Stimulated activated naive B cell treated with anti-CD40 and anti-IgM and Interleukin-4, amounts not matched to agents 10 μg/mL and 1 μg/mL and 100 μg/mL, for 72 hours (primary cell): ENCODE results near the gene MTFR2.
A peak's percentile ranks its signal among the peaks of the same experiment; 100 is the strongest.
"Not testable (repeated sequence)": the region's sequence is repeated elsewhere in the genome, so short reads cannot be mapped to it uniquely, and the experiment has no call there.

ENCODE experiments used
- ATAC-seq, 2 donors: fragments of 150-1000 bp; cut with Tn5 transposase; replicated peaks; 2 replicates each; pipeline ENCODE4 v1.10.0; 2021; ENCODE audit warnings: moderate library complexity in 1 of 2
- DNase-seq: peaks from one replicate; pipeline ENCODE4 v3.0.0; 2021
- H3K27ac Mint-ChIP-seq: one replicate; pipeline ENCODE4 v1.8.0; 2022; ENCODE audit warnings: mild to moderate bottlenecking, mixed read lengths
- H3K27me3 Mint-ChIP-seq, 2 donors: one replicate each; pipeline ENCODE4 v1.8.0; 2022; ENCODE audit warnings: mixed read lengths in 2 of 2
- H3K36me3 Mint-ChIP-seq, 2 donors: one replicate each; pipeline ENCODE4 v1.8.0; 2022; ENCODE audit warnings: mixed read lengths in 2 of 2, mild to moderate bottlenecking in 1 of 2
- H3K4me1 Mint-ChIP-seq, 2 donors: one replicate each; pipeline ENCODE4 v1.8.0; 2022; ENCODE audit warnings: mixed read lengths in 2 of 2, mild to moderate bottlenecking in 1 of 2
- H3K4me3 Mint-ChIP-seq, 2 donors: one replicate each; pipeline ENCODE4 v1.8.0; 2022; ENCODE audit warnings: mild to moderate bottlenecking in 2 of 2, mixed read lengths in 2 of 2, moderate library complexity in 1 of 2
- H3K9me3 Mint-ChIP-seq, 2 donors: one replicate each; pipeline ENCODE4 v1.8.0; 2022; ENCODE audit warnings: mixed read lengths in 2 of 2, mild to moderate bottlenecking in 1 of 2

MTFR2 gene

GRCh38 chr6:136224974-136225373 lies 25.1 kb downstream of the MTFR2 start:
- not testable (repeated sequence) for DNase-seq, H3K27me3 Mint-ChIP-seq, H3K4me3 Mint-ChIP-seq, H3K27ac Mint-ChIP-seq, ATAC-seq, H3K9me3 Mint-ChIP-seq
- peaks cover 18 to 35% of the 10 kb centered on the region in 2 donors for H3K4me1 Mint-ChIP-seq
- H3K36me3 Mint-ChIP-seq = peaks cover 5 to 18% of the 10 kb centered on the region in 2 donors

- Mint-ChIP-seq H3K36me3 (peaks cover 0 to 6% of the 10 kb centered on the region in 2 donors), H3K4me3 (no peak overlapping the region), H3K27me3 (no peaks in the 10 kb centered on the region), H3K4me1 (no peaks in the 10 kb centered on the region), H3K9me3 (peaks cover 8 to 11% of the 10 kb centered on the region in 2 donors), H3K27ac (no peak overlapping the region)
- DNase-seq (no peak), ATAC-seq (no peak)
Measured at GRCh38 chr6:136216503-136217401, 33.4 kb downstream of the MTFR2 start.

GRCh38 chr6:136213853-136214252 lies 36.3 kb downstream of the MTFR2 start:
- H3K9me3 Mint-ChIP-seq = peaks cover under 1% of the 10 kb centered on the region in 2 donors
- H3K4me1 Mint-ChIP-seq = no peaks in the 10 kb centered on the region
- DNase-seq (no peak), ATAC-seq (no peak)
- H3K4me3 Mint-ChIP-seq = no peak overlapping the region
- H3K36me3 Mint-ChIP-seq = peaks cover 0 to 1% of the 10 kb centered on the region in 2 donors
- no peaks in the 10 kb centered on the region for H3K27me3 Mint-ChIP-seq
- no peak overlapping the region for H3K27ac Mint-ChIP-seq

- H3K9me3 Mint-ChIP-seq = no peaks in the 10 kb centered on the region
- H3K27me3 Mint-ChIP-seq = no peaks in the 10 kb centered on the region
- no peak overlapping the region for H3K4me3 Mint-ChIP-seq
- H3K4me1 Mint-ChIP-seq = no peaks in the 10 kb centered on the region
- H3K36me3 Mint-ChIP-seq = peaks cover 0 to 4% of the 10 kb centered on the region in 2 donors
- no peak overlapping the region for H3K27ac Mint-ChIP-seq
- no peak for DNase-seq
- no peak for ATAC-seq
Measured at GRCh38 chr6:136213012-136213539, 37.0 kb downstream of the MTFR2 start.

- H3K9me3 Mint-ChIP-seq = no peaks in the 10 kb centered on the region
- H3K4me3 Mint-ChIP-seq = no peak overlapping the region
- H3K36me3 Mint-ChIP-seq = peaks cover 0 to 4% of the 10 kb centered on the region in 2 donors
- H3K4me1 Mint-ChIP-seq = no peaks in the 10 kb centered on the region
- H3K27ac Mint-ChIP-seq = no peak overlapping the region
- no peak for DNase-seq
- H3K27me3 Mint-ChIP-seq = no peaks in the 10 kb centered on the region
- ATAC-seq = no peak
Measured at GRCh38 chr6:136212608-136213007, 37.5 kb downstream of the MTFR2 start.

- ATAC-seq (no peak), DNase-seq (no peak)
- no peaks in the 10 kb centered on the region for H3K4me1 Mint-ChIP-seq
Measured at GRCh38 chr6:136210398-136211165, 39.5 kb downstream of the MTFR2 start.

GRCh38 chr6:136209496-136209895 lies 40.6 kb downstream of the MTFR2 start:
- H3K4me1 Mint-ChIP-seq = no peaks in the 10 kb centered on the region
- H3K4me3 Mint-ChIP-seq = no peak overlapping the region
- H3K36me3 Mint-ChIP-seq = peaks cover 0 to 4% of the 10 kb centered on the region in 2 donors
- H3K27ac Mint-ChIP-seq = no peak overlapping the region
- DNase-seq (no peak), ATAC-seq (no peak)
- H3K27me3 Mint-ChIP-seq = no peaks in the 10 kb centered on the region
- H3K9me3 Mint-ChIP-seq = no peaks in the 10 kb centered on the region

More at GRCh38 chr6:136210398-136211165, 39.5 kb downstream of the MTFR2 start:
- peaks cover 0 to 4% of the 10 kb centered on the region in 2 donors for H3K36me3 Mint-ChIP-seq
- H3K27me3 Mint-ChIP-seq = no peaks in the 10 kb centered on the region
- H3K4me3 Mint-ChIP-seq = no peak overlapping the region
- no peak overlapping the region for H3K27ac Mint-ChIP-seq
- no peaks in the 10 kb centered on the region for H3K9me3 Mint-ChIP-seq

GRCh38 chr6:136208783-136209182 lies 41.3 kb downstream of the MTFR2 start:
- Mint-ChIP-seq H3K9me3 (no peaks in the 10 kb centered on the region), H3K27me3 (no peaks in the 10 kb centered on the region), H3K36me3 (peaks cover 0 to 4% of the 10 kb centered on the region in 2 donors), H3K27ac (no peak overlapping the region), H3K4me1 (no peaks in the 10 kb centered on the region), H3K4me3 (no peak overlapping the region)
- no peak for ATAC-seq
- DNase-seq = no peak

GRCh38 chr6:136201732-136202131 lies 48.4 kb downstream of the MTFR2 start:
- no peak overlapping the region for H3K4me3 Mint-ChIP-seq
- ATAC-seq = no peak
- no peak for DNase-seq

GRCh38 chr6:136192902-136193301 lies 57.2 kb downstream of the MTFR2 start:
- Mint-ChIP-seq H3K4me3 (no peak overlapping the region), H3K4me1 (no peaks in the 10 kb centered on the region), H3K27me3 (no peaks in the 10 kb centered on the region), H3K9me3 (no peaks in the 10 kb centered on the region), H3K27ac (no peak overlapping the region), H3K36me3 (peaks cover 20 to 23% of the 10 kb centered on the region in 2 donors)
- no peak for ATAC-seq
- DNase-seq = no peak

More at GRCh38 chr6:136201732-136202131, 48.4 kb downstream of the MTFR2 start:
- H3K4me1 Mint-ChIP-seq = no peaks in the 10 kb centered on the region
- no peaks in the 10 kb centered on the region for H3K36me3 Mint-ChIP-seq
- H3K27me3 Mint-ChIP-seq = no peaks in the 10 kb centered on the region
- H3K27ac Mint-ChIP-seq = no peak overlapping the region
- H3K9me3 Mint-ChIP-seq = no peaks in the 10 kb centered on the region

GRCh38 chr6:136191606-136192312 lies 58.4 kb downstream of the MTFR2 start:
- Mint-ChIP-seq H3K27me3 (no peaks in the 10 kb centered on the region), H3K36me3 (peaks cover 20 to 29% of the 10 kb centered on the region in 2 donors), H3K4me3 (no peak overlapping the region), H3K27ac (no peak overlapping the region), H3K4me1 (peaks cover 0 to 1% of the 10 kb centered on the region in 2 donors), H3K9me3 (no peaks in the 10 kb centered on the region)
- ATAC-seq (no peak), DNase-seq (no peak)

GRCh38 chr6:136189104-136189503 lies 61.0 kb downstream of the MTFR2 start:
- Mint-ChIP-seq H3K27ac (no peak overlapping the region), H3K4me3 (no peak overlapping the region), H3K27me3 (no peaks in the 10 kb centered on the region), H3K36me3 (peaks cover 25 to 38% of the 10 kb centered on the region in 2 donors), H3K9me3 (peaks cover 0 to 5% of the 10 kb centered on the region in 2 donors), H3K4me1 (peaks cover 7 to 16% of the 10 kb centered on the region in 2 donors)
- ATAC-seq (no peak), DNase-seq (no peak)

- Mint-ChIP-seq H3K27me3 (no peaks in the 10 kb centered on the region), H3K36me3 (peaks cover 25 to 34% of the 10 kb centered on the region in 2 donors), H3K9me3 (peaks cover 0 to 5% of the 10 kb centered on the region in 2 donors), H3K4me1 (peaks cover 12 to 22% of the 10 kb centered on the region in 2 donors), H3K4me3 (no peak overlapping the region), H3K27ac (no peak overlapping the region)
- no peak for ATAC-seq
- no peak for DNase-seq
Measured at GRCh38 chr6:136188486-136188885, 61.6 kb downstream of the MTFR2 start.

GRCh38 chr6:136186363-136186762 lies 63.7 kb downstream of the MTFR2 start:
- peak; percentile 68 to 76 for ATAC-seq
- DNase-seq = no peak
- H3K4me3 Mint-ChIP-seq = no peak overlapping the region
- H3K27ac Mint-ChIP-seq = peak overlapping the region; percentile 62
- H3K27me3 Mint-ChIP-seq = no peaks in the 10 kb centered on the region
- H3K9me3 Mint-ChIP-seq = peaks cover 0 to 5% of the 10 kb centered on the region in 2 donors
- peaks cover 17 to 26% of the 10 kb centered on the region in 2 donors for H3K36me3 Mint-ChIP-seq
- H3K4me1 Mint-ChIP-seq = peaks cover 12 to 26% of the 10 kb centered on the region in 2 donors
